ENCODE data around the gene PRKCZ.

PRKCZ gene

DNA sequence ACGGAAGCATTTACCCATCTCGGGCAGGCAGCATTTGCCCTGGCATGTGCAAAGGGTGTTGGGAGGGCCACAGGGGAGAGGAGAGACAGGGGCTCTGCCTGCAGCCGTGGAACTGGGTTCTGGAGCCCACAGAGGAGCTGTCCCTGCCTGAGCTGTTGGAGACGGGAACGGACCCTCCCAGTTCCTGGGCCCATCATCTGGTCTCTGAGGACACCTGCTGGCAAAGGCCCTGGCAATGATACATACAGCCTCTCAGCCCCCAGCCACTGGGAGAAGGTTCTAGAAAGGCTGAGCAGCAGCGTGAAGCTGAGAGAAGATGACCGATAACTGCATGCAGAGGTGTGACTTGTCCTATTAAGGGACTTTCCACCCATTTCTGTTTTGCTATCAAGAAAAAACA lies 113.0 kb downstream of the PRKCZ start:
- DNase-seq = no peak

DNA sequence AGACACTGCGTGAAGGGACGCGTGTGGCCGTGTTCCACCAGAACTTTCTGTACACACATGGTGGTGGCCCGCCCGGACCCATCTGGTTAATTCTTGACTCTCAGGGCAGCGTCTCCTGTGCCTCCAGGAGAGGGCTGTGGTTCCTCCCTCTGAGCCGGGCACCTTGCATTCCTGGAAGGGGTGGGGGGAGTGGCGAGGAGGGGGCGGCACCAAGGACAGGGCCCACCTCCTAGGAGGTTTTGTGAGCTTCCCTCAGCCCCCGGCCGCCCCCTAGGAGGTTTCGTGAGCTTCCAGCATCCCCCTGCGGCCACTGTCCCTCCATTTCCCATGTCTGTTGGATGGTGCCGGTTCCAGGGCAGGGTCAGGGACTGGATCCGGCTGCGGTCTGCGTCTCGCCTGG lies 115.4 kb downstream of the PRKCZ start:
- no peak for DNase-seq

DNA sequence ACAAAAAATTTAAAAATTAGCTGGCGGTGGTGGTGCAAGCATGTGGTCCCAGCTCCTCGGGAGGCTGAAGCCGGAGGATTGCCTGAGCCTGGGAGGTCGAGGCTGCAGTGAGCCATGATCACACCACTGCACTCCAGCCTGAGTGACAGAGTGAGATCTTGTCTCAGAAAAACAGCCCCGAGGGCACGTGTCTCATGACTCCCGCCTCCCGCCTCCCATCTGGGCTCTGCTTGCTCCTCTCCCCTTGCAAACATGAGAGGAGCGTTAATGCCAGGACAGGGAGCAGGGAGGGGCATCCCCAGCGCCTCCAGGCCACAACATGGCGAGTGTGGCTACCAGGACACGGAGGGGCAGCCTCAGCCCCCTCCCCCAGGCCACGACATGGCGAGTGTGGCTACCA lies 116.0 kb downstream of the PRKCZ start:
- DNase-seq = no peak

DNA sequence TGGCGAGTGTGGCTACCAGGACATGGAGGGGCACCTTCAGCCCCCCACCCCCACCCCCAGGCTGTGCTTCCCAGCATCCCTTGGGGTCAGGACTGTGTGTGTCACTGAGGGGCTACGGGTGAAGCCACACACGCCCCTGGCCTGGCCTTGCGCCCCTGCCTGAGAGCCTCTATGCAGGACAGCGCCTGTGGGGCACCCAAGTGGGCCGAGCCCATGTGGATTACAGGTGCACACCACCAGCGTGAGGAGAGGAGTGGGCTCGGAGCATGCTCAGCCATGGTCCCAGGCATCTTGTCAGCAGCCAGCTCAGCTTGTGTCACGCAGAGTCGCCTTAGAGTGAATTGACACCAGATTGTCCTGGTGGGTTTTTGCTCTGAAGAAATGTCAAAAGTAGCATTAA lies 116.5 kb downstream of the PRKCZ start:
- DNase-seq = no peak

DNA sequence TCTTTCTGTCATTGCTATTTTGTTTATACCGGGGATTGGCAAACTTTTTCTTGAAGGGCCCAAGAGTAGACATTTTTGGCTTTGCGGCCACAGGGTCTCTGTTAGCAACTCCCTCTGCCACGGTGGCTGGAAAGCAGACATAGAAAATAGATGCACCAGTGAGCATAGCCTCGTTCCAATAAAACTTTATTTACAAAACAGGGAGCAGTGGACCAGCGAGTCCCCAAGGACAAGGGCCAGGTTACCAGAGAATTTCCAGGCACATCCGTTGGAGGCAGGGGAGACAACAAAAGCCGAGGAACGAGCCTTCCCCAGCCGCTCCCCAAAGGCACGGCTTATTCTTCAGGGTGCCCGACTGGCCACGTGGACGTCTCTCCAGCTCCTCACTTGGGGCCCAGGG lies 117.9 kb downstream of the PRKCZ start:
- DNase-seq = no peak

DNA sequence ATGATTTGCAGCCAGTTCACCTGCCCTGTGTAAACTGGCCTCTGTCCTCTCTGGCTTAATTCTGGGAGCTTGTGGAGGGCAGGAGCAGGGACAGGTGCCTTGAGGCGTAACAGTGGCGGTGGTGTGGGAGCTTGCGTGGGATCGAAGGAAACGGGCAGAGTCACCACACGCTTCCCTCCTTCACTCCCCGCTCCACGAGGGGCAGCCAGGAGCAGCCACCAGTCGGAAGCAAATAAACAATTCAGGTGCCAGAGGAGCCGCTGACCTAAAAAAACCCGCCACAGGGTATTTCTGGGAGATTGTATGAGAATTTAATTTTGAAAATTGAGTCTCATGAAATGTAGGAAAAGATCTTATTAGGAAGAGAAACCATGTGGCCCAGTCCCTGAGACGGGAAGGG lies 118.3 kb downstream of the PRKCZ start:
- no peak for DNase-seq

DNA sequence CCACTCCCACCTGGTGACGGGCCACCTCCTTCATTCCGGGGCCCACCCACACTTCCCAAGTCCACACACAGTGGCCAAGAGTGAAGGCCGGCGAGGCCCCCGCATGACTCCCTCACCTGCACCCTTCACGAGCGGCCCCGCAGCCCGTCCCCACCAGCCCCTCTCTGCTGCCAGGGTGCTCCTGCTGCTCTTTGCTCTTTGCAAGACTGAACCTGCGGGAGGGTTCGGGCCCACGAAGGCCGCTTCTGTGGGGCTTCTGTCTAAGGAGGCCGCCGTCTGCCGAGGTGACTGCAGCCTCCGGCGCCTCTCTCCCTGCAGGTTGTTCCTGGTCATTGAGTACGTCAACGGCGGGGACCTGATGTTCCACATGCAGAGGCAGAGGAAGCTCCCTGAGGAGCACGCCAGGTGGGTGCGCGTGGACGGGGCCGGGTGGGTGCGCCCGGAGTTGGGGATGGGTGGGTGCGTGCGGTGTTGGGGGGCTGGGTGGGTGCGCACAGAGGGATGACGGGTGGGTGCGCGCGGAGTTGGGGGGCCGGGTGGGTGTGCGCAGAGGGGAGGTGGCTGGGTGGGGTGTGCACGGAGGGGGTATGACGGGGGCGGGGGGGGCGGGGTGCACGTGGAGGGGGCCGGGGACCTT lies 119.1 kb downstream of the PRKCZ start:
- no peak for DNase-seq

DNA sequence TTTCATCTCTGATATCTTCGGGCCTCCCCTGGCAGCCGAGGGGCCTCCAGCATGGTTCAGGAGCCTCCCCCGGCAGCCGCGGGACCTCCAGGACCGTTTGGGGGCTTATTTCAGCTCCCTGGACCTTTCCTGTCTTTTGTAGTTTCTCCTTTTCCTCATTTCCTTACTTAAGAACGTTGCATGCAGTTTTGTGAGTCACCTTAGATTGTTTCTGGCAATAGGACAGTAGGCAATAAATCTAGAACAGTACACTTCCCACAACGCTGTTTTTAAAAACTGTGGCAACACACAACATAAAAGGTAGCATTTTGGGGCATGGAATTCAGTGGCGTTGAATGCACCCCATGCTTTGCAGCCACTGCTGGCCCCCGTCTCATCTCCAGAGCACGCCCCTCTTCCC lies 120.0 kb downstream of the PRKCZ start:
- no peak for DNase-seq

DNA sequence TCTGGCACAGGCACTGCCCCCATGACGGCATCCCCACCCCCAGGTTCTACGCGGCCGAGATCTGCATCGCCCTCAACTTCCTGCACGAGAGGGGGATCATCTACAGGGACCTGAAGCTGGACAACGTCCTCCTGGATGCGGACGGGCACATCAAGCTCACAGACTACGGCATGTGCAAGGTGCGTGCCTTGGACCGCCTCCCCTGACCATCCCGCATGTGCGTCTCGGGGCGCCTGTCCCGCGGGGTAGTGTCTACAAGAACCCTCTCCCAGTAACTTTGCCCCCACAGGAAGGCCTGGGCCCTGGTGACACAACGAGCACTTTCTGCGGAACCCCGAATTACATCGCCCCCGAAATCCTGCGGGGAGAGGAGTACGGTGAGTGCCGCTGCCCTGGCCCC lies 121.8 kb downstream of the PRKCZ start:
- no peak for DNase-seq

DNA sequence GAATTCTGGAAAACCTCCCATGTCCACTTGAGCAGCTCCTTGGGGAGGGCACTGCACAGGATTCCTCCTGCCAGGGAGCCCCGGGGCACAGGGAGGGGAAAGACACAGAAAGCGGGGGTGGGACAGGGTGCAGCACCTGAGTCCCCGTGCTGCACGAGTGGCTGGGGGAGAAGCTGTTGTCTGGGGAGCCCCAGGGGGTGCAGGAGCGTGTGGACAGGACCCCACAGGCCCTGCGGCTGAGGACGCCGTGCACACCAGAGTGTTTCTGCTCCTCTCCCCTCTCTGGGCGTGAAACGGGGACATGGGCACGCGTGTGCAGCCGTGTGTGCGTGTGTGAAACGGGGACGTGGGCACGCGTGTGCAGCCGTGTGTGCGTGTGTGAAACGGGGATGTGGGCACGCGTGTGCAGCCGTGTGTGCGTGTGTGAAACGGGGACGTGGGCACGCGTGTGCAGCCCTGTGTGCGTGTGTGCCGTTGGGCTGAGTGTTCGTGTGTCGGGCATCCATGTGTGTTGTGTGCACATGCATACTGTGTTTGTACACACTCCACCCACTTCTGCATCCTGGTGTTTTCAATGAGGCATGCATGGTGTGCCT lies 122.4 kb downstream of the PRKCZ start:
- no peak for DNase-seq

DNA sequence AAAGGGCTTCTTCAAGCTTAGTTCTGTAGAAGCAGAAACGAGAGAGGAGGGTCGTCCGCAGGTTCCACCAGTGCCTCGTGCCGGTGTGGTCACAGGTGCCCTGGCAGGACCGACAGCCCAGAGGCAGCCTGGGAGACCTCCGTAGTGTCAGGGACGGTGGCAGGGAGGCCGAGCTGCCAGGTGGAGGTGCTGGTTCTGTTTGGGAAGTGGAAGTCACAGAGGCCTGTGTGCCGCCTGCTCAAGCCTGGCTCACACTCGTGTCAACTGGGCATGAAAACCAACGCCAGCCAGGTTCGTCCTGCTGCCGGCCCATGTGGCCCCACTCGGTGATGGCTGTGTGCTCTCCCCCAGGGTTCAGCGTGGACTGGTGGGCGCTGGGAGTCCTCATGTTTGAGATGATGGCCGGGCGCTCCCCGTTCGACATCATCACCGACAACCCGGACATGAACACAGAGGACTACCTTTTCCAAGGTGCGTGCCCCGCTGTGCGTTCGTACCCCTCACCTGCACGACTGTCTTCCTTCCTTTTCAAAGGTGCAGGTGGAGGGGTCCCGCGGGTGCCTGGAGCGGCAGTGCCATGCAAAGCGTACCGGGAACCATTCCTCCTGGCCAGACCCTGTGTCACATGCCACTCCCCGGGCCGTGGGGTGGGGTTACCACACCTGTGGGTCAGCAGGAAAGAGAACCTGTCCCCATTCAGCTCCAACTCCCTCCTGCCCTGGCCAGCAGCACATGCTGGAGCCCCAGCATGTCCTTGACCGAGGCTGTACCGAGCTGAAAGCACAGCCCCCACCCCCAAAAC lies 123.5 kb downstream of the PRKCZ start:
- no peak for DNase-seq

DNA sequence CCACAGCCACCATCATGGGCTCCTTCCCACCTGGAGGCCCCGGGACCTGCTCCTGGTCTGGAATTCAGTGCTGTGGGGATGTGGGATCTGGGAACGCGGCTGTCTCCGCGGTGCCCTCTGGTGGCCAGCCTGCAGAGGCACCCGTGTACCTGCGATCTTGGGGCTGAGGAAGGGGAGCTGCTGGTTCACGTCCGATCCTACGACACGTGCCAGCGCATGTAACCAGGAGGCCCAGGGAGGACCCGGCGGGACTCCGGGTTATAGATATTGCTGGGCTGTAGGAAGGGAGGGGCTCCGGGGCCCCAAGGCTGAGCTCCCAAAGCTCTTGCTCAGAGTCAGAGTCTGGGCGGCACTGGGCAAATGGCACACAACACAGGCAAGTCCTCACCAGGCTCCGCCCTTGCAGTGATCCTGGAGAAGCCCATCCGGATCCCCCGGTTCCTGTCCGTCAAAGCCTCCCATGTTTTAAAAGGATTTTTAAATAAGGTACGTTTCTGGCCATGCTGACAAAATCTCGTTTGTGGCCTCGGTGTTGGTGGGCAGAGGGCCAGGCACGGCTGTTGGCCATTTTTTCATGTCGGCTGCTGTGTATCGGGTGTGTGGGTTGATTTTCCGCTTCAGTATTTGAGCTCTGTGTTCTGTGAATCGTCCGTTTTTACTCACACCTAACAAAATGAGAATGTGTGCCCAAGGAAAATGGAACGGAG lies 124.3 kb downstream of the PRKCZ start:
- DNase-seq = peak; percentile 31 to 43

DNA sequence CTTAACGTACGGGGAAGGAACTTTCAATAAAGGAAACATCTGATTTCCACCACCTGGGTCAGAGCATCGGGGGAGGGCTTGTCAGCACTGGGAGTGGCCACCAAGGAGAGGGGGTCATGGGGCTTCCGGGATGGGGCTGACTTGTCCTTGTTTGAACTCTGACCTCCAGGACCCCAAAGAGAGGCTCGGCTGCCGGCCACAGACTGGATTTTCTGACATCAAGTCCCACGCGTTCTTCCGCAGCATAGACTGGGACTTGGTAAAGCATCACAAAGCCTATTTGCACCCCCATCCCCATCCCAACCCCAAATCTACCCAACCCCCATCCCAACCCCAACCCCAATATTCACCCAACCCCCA lies 124.8 kb downstream of the PRKCZ start:
- DNase-seq = no peak

DNA sequence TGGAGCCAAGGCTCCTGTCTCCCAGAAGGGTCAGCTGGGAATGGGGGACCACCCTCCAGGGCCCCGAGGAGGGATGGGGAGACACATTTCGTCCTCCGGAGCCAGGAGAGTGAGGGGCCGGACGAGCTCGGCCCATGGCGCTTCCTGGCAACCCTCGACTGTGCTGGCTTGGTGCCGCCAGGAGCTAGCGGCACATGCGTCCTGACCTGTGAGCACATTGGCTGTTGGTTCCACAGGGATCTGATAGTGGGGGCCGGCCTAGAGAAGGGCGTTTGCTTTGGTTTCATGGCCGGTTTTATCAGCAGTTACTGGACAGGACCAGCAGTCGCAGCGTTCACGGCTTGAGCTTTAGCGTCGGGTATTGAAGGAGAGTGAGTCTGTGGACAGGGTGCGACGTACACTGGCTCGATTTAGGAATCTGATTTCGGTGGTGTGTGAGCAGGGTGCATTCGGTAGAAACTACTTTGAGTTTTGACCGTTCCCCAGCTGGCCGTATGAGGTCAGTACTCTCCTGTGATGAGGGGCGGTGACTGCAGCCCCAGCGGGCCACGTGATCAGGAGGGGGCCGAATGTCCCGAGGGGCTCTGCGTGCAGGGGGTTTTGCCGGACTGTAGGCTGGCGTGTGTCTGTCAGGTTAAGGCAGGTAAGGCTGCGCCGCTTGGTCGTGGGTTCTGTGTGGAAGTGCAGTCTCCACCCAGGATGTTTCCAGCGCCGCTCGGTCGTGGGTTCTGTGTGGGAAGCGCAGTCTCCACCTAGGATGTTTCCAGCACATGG lies 125.7 kb downstream of the PRKCZ start:
- no peak for DNase-seq

DNA sequence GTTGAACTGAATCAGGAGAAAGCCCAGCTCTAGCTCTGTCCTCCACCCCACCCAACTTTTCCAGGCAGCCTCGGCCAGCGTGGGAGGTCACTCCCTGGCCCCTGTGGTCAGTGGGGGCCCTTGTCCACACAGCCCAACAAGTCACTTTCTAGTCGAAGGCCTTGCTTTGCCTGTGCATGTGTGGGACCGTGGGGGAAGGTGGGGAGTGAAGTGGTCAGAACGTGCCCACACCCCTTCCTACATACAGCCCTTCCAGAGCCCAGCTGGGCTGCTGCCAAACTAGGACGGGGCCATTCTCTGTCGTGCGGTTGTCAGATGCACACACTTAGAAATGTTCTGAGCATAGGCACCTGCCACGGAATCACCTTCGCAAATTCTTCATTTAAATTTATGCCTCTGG lies 126.4 kb downstream of the PRKCZ start:
- DNase-seq = no peak

DNA sequence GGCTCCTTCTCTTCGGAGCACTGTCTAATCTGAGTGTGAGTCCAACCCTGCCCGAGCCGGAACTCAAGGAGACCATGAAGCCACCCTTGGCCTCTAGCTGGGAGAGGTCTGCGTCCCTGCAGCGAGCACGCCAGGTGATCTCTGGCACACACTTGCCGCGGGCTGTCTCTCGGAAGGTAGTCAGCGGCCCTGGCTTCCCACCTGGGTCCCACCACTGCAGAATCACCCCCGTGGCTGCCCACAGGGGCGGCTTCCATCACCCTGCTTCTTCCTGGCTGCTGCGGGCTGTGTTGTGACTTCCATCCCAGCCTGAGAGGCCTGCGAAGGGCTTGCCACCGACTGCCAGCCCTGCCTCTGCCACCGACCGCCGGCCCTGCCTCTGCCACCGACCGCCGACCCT lies 127.3 kb downstream of the PRKCZ start:
- no peak for DNase-seq

DNA sequence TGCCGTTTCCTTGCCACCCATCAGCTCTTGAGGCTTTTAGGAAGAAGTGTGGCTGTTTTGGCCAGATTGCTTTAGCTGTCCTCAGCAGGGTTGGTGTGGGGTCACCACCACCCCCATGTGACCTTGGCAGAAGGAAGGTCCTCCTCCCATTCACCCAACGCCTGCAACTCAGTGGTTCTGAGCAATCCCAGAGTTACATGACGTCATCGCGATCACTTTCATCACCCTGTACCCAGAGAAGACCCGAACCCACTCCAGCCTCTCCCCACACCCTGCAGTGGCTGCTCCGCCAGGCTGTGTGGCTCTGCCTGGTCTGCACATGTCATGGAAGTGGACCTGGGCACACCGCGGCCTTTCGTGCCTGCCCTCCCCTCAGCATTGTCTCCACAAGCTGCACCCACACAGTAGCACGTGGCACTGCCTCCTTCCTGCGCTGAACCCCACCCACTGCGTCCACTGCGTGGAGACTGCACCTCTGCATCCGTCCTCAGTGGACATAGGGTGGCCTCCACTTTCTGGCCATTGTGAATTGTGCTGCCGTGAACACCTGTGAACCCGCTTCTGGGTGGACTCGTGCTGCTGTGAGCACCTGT lies 127.8 kb downstream of the PRKCZ start:
- DNase-seq = no peak

DNA sequence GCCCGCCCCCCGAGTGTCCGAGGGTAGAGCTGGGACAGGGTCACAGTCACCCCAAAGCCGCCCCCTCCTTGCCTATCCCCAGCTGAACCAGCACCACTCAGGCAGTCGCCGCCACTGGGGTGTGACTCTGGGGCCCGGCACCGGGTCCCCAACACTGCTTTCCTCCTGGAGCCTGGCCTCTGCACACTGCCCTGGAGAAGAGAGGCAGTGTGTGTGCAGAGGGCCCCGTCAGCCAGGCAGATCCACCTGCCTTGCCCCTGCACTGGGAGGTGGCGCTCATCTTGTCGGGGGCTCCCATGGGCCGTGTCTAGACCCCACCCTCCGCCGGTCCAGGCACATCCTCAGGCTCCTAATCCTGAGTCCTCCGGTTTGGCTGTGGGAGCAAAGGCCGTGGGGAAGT lies 128.7 kb downstream of the PRKCZ start:
- no peak for DNase-seq

DNA sequence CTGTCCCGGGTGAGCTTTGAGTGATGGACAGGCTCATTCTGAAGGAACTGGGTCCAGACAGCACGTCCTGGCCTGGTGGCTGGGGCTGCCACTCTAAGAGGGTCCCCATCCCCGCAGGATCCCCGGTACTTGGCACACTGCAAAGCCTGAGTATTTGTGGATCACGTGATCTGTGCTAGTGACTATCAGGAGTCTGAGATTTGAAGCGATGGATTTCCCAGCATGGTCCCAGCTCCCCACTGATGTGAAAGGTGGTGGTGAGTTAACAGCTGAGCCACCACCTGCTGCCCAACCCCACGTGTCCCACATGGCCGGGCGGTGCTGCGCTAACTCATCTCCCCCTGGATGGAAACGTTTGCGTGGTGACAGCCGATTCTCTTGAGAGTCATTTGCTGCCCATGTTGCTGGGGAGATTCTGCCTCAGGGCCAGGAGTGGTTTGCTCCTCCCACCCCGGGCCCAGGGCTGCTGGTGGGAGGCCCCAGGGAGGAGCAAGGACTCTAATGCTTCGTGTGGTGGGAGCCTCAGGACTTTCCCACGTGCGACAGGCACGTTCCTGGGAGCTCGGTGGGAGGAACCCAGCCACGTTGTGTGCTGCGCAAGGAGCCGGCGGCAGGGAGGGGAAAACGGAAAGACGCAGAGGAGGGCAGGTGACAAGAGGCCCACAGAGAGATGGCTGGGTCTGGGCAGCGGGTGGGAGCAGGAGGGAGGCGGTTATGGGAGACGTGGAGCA lies 129.2 kb downstream of the PRKCZ start:
- no peak for DNase-seq

DNA sequence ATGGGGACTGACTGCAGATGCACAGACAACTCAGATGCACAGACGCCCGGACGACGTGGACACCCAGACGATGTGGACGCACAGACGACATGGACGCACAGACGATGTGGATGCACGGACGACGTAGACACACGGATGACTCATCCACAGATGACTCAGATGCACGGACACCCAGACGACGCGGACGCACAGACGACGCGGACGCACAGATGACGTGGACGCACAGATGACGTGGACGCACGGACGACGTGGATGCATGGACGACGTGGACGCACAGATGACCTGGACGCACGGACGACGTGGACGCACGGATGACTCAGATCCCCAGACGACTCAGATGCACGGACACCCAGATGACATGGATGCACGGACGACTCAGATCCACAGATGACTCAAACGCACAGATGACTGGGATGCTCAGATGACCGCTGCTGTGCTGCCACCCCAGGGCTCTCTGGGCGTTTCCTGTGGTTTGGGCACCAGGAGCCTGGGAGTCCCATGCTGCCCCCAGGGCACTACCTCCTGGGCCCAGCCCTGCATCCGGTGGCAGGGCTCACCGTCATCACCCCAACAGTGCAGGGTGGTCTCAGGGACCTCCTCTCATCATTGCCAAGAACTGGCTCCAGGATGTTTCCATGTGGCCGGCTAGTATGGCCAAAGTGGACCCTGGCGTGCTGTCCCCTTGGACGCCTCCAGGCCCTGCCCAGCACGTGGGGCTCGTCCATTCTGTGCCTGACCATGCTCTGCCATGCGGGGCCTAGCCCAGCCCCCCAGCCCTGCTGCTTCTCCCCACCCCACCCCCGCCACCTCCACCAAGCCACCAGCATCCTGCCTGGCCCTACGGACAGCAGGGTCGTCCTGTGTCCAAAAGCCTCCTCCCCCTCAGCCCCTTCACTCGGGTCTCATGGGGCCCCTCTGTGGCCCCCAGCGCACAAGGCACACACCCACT lies 130.4 kb downstream of the PRKCZ start:
- no peak for DNase-seq

DNA sequence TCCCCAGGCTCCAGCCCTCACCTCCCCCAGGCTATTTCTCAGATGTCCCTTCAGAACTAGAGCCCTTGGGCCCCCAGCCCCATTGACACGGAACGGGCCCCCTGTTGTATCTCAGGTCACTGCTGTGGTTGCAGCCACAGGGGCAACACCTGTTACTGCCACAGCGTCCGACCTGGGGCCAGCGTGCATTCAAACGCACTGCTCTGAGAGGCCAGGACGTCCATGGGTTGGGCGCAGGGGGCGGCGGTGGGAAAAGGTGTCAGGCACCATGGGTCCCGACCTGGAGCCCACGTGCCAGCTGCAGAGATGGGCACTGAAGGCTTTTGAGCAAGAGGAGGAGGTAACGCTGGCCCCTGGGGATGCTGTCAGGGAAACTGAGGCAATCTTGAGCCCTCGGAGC lies 131.1 kb downstream of the PRKCZ start:
- no peak for DNase-seq

All from activated CD4-positive, alpha-beta T cell treated with anti-CD3 and anti-CD28 coated beads for 4 hours (primary cell).